Fibroblast of lung (primary cell): ENCODE measurements around the gene PRKAG3. TPM values are rescaled to one million over a fixed set of nuclear protein-coding genes. Genes with fewer than 3 reads are reported as not detected.

Experiments
- DNase-seq, 2 donors: peaks; one replicate each; pipeline versions ENCODE4 v3.0.0 to v3.0.0-alpha.2; 2010; ENCODE audit warnings: low read depth in 2 of 2
- H2AFZ ChIP-seq: 2 replicates; pipeline ENCODE4 v1.5.1; 2012; ENCODE audit warnings: low read length, control low read depth, inconsistent platforms
- H3K27ac ChIP-seq: 2 replicates; pipeline ENCODE4 v1.5.1; 2011; ENCODE audit warnings: low read length, control low read depth; ENCODE audit not compliant: insufficient read depth
- H3K27me3 ChIP-seq: 2 replicates; pipeline ENCODE4 v1.5.1; 2011; ENCODE audit warnings: mild to moderate bottlenecking, low read length; ENCODE audit not compliant: control insufficient read depth, insufficient read depth
- H3K36me3 ChIP-seq: 2 replicates; pipeline ENCODE4 v1.5.1; 2011; ENCODE audit warnings: low read length; ENCODE audit not compliant: control insufficient read depth, insufficient read depth
- H3K4me1 ChIP-seq: 2 replicates; pipeline ENCODE4 v1.5.1; 2011; ENCODE audit warnings: low read length; ENCODE audit not compliant: control insufficient read depth, insufficient read depth; ENCODE audit errors: extremely low read depth
- H3K4me2 ChIP-seq: 2 replicates; pipeline ENCODE4 v1.5.1; 2011; ENCODE audit warnings: low read length, control low read depth; ENCODE audit not compliant: insufficient read depth; ENCODE audit errors: extremely low read depth
- H3K4me3 ChIP-seq, 4 experiments: fragments of 200-600 bp in 1 of 4; sonication (generic) in 1 of 4; replicated peaks in 1 of 4; 2 replicates each; pipeline ENCODE4 v1.5.1; 2011 to 2016; ENCODE audit warnings: low read length in 4 of 4, low read depth in 3 of 4, mild to moderate bottlenecking in 3 of 4, control low read depth in 2 of 4, inconsistent platforms in 1 of 4, mixed read lengths in 1 of 4; ENCODE audit not compliant: insufficient read depth in 1 of 4; ENCODE audit errors: control extremely low read depth in 1 of 4
- H3K79me2 ChIP-seq: 2 replicates; pipeline ENCODE4 v1.5.1; 2012; ENCODE audit warnings: mild to moderate bottlenecking, low read length, inconsistent platforms; ENCODE audit not compliant: control insufficient read depth, insufficient read depth
- H3K9ac ChIP-seq: 2 replicates; pipeline ENCODE4 v1.5.1; 2011; ENCODE audit warnings: mild to moderate bottlenecking, low read length, control low read depth; ENCODE audit not compliant: insufficient read depth
- H3K9me3 ChIP-seq: 2 replicates; pipeline ENCODE4 v1.5.1; 2012; ENCODE audit warnings: low read depth, low read length; ENCODE audit not compliant: control insufficient read depth, insufficient read depth
- H4K20me1 ChIP-seq: 2 replicates; pipeline ENCODE4 v1.5.1; 2011; ENCODE audit warnings: low read length; ENCODE audit not compliant: control insufficient read depth, insufficient read depth; ENCODE audit errors: extremely low read depth
- EZH2 ChIP-seq: IDR thresholded peaks from 2 replicates; pipeline ENCODE4 v1.5.1; 2012; ENCODE audit warnings: low read length, control low read depth, mild to moderate bottlenecking; ENCODE audit errors: missing control alignments
- polyA plus RNA-seq, 2 donors: library from polyadenylated mRNA; depleted of rRNA in 1 of 2; stranded (reverse) in 1 of 2; unstranded in 1 of 2; fragments of >200 nt; gene quantifications; 2 replicates each; pipeline ENCODE4 v1.2.1, GENCODE V29; 2011 to 2012; ENCODE audit warnings: missing spikeins in 1 of 2
- total RNA-seq: library from RNA; depleted of rRNA; stranded (reverse); fragments of >200 nt; gene quantifications from 2 replicates; pipeline ENCODE4 v1.2.1, GENCODE V29; 2014
- TF ChIP-seq, protein P1 (sequence below), 2 donors: IDR thresholded peaks in 1 of 2; conservative IDR thresholded peaks in 1 of 2; 1 replicate in 1 of 2; 2 replicates in 1 of 2; pipeline ENCODE4 v1.5.1; 2011 to 2012; ENCODE audit warnings: low read length in 2 of 2, control low read depth in 1 of 2, inconsistent platforms in 1 of 2, low read depth in 1 of 2, mild to moderate bottlenecking in 1 of 2

The PRKAG3 gene
- total and polyA plus RNA-seq, 2 donors (not counting 1 experiment from before 2014, with no cell fraction given) = 0.33 TPM; not detected in 1

DNA sequence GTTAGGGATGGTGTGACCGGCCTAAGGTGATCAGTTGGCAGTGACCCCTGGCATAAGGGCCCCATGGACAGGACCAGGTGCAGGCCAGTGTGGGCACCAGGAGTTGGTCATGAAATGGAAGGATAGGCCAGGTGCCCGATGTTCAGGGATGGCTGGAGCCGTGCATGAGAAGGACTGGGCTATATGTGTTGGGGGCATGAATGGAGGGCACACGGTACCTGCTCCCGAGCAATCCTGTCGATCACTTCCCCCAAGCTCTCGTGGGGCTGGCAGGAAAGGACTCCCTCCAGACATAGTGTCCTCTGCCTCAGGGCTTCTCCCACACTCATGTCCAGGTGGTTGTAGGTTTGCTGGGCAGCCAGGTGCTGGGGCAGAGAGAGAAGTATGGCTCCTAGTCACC, 7.6 kb downstream of the PRKAG3 start:
- Histone ChIP-seq H2AFZ (no peak overlapping the region), H4K20me1 (no peaks in the 10 kb centered on the region), H3K79me2 (no peaks in the 10 kb centered on the region), H3K4me1 (no peaks in the 10 kb centered on the region), H3K9ac (no peak overlapping the region), H3K4me3 (no peak overlapping the region), H3K27me3 (peaks cover 9% of the 10 kb centered on the region), H3K4me2 (no peak overlapping the region), H3K36me3 (no peaks in the 10 kb centered on the region), H3K27ac (no peak overlapping the region), H3K9me3 (no peaks in the 10 kb centered on the region)
- no peak for DNase-seq
- TF ChIP-seq, protein P1, sequence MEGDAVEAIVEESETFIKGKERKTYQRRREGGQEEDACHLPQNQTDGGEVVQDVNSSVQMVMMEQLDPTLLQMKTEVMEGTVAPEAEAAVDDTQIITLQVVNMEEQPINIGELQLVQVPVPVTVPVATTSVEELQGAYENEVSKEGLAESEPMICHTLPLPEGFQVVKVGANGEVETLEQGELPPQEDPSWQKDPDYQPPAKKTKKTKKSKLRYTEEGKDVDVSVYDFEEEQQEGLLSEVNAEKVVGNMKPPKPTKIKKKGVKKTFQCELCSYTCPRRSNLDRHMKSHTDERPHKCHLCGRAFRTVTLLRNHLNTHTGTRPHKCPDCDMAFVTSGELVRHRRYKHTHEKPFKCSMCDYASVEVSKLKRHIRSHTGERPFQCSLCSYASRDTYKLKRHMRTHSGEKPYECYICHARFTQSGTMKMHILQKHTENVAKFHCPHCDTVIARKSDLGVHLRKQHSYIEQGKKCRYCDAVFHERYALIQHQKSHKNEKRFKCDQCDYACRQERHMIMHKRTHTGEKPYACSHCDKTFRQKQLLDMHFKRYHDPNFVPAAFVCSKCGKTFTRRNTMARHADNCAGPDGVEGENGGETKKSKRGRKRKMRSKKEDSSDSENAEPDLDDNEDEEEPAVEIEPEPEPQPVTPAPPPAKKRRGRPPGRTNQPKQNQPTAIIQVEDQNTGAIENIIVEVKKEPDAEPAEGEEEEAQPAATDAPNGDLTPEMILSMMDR (conservative IDR thresholded peaks at IDR 0.05 in 1 of 2, IDR thresholded peaks at IDR 0.05 in 1 of 2; ENCODE audit: low read depth in 1 of 2, low read length in 2 of 2) = no peak
- no peak for TF ChIP-seq EZH2

DNA sequence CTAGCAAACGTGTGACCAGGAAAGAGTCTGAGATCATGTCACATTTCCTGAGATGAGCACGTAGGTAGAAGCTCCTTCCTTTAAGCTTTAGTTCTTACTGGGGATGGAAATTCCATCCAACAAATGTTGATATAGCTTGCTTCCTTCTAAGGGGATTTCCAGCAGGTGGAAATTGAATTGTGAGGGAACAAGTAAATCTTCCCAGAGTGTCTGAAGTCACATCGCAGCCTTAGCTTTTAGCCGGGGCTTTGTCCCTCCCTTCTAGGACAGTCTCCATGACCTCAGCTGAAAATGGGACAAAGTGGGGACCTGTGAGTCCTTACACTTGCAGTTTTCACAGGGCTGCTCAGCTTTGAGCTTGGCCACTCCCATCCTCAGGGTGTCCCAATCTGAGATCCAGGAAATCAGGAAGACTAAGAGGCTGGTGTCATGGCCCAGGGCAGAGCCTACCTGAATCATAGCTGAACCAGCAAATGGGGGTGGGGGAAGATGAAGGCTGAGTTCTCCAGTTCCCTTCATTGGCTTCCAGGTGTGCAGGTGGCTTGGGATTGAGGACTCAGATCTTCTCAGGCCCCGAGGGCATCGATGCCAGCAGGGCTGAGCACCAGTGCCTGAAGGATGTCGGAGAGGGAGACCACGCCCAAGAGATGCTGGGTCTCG, 8.3 kb downstream of the PRKAG3 start:
- Histone ChIP-seq H3K9me3 (no peaks in the 10 kb centered on the region), H3K79me2 (no peaks in the 10 kb centered on the region), H4K20me1 (no peaks in the 10 kb centered on the region), H3K9ac (no peak overlapping the region), H2AFZ (no peak overlapping the region), H3K36me3 (no peaks in the 10 kb centered on the region), H3K4me3 (no peak overlapping the region), H3K4me1 (no peaks in the 10 kb centered on the region), H3K4me2 (no peak overlapping the region), H3K27me3 (peaks cover 9% of the 10 kb centered on the region), H3K27ac (no peak overlapping the region)
- DNase-seq = no peak
- TF ChIP-seq, protein P1 (conservative IDR thresholded peaks at IDR 0.05 in 1 of 2, IDR thresholded peaks at IDR 0.05 in 1 of 2; ENCODE audit: low read depth in 1 of 2, low read length in 2 of 2) = no peak
- no peak for TF ChIP-seq EZH2

DNA sequence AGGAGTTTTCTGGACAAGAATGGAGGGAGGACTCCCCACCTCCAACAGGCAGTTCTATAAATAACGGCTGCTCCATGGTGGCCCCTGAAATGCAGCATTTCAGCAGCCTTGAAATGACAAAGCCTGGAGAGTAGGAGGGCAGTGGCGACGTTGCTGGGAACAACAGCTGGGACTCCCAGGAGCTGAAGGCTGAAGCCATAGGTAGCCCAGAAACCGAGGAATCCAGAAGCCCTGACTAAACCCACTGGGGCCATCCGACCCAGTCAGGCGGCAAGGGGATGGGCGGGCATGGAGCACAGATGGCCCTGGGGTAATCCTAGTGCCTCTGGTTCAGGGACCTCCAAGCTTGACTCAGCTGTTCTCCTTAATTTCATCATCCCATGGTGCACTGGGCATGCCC, 9.0 kb downstream of the PRKAG3 start:
- H3K79me2 ChIP-seq = no peaks in the 10 kb centered on the region
- no peak for TF ChIP-seq EZH2
- TF ChIP-seq, protein P1 (conservative IDR thresholded peaks at IDR 0.05 in 1 of 2, IDR thresholded peaks at IDR 0.05 in 1 of 2; ENCODE audit: low read depth in 1 of 2, low read length in 2 of 2) = no peak
- no peak for DNase-seq
- H2AFZ ChIP-seq = no peak overlapping the region
- peaks cover 9% of the 10 kb centered on the region for H3K27me3 ChIP-seq
- no peak overlapping the region for H3K27ac ChIP-seq
- H3K4me1 ChIP-seq = no peaks in the 10 kb centered on the region
- no peaks in the 10 kb centered on the region for H3K36me3 ChIP-seq
- no peak overlapping the region for H3K4me2 ChIP-seq
- H4K20me1 ChIP-seq = no peaks in the 10 kb centered on the region
- no peak overlapping the region for H3K9ac ChIP-seq
- no peaks in the 10 kb centered on the region for H3K9me3 ChIP-seq
- no peak overlapping the region for H3K4me3 ChIP-seq
